HPDE6-E6E7 (cell line): ENCODE data around the gene TMEM270.

Experiments used
- DNase-seq: peaks from one replicate; pipeline ENCODE4 v3.0.0; 2011; ENCODE audit warnings: missing footprints; ENCODE audit errors: extremely low spot score

The TMEM270 gene

DNA sequence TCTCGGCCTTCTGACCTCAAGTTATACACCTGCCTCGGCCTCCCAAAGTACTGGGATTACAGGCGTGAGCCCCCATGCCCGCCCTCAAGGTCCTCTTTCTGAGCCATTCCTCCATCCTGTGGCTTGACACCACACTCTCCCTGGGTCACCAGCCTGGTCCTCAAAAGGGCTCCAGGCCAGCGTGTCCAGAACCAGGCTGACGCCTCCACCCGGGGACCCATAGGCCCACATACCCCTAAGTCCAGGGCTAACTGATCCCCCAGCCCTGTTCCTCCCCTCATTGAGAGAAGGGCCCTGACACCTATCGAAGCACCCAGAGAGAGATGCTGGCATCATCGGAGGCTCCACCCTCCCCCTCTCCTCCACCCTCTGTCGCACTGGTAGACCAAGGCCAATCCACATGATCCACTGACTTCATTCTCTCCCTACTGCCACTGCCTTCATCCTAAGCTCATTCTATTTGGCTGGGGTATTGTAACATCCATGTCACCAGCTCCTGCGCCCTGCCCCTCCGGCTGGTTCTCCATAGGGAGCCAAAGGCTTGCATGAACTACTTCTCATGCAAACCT, 46.7 kb downstream of the TMEM270 start:
- DNase-seq: no peak

DNA sequence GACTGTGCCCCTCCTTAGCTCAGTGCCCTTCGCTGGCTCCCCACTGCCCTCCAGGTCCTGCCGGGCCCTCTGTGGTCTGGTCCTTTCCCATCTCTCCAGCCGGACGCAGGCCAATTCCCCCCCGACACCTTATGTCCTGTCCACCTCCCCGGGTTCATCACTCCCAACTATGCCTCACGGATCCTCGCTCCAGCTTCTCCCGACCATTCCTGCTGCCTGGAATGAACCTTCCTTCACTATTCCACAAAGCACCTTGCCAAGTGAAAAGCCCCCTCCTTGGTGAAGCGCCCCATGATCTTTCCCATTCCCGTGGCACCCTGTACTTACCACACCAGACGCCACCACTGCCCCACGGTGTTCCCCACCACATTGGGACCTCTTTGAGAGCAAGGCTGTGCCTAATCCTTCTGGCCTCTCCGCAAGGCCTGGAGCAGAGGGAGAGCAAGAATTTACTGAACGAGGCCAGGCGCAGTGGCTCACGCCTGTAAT, 47.2 kb downstream of the TMEM270 start:
- no peak for DNase-seq

- no peak for DNase-seq
These were observed 48.3 kb downstream of the TMEM270 start for GRCh38 chr7:73909051-73909941.

GRCh38 chr7:73909996-73910395, 49.0 kb downstream of the TMEM270 start:
- DNase-seq: no peak

GRCh38 chr7:73912223-73912622, 51.3 kb downstream of the TMEM270 start:
- no peak for DNase-seq
